Omental fat pad (tissue), 4 donors: ENCODE measurements around the gene TYRO3. TPM values are rescaled to one million over a fixed set of nuclear protein-coding genes. Genes with fewer than 3 reads are reported as not detected.

Source experiments
- ATAC-seq: fragments of 150-250 bp; one replicate; pipeline ENCODE4 v1.9.1; 2016; ENCODE audit warnings: mild to moderate bottlenecking, moderate library complexity; ENCODE audit not compliant: low FRiP score
- DNase-seq: peaks from one replicate; pipeline ENCODE4 v3.0.0-alpha.2; 2019; ENCODE audit warnings: low spot score
- CTCF ChIP-seq, 3 donors: fragments of 450-650 bp; IDR thresholded peaks; one replicate each; pipeline ENCODE4 v1.5.1; 2016 to 2017; ENCODE audit warnings: antibody characterized with exemption in 3 of 3, mild to moderate bottlenecking in 3 of 3, moderate library complexity in 2 of 3
- total RNA-seq, 4 donors: library from RNA; depleted of rRNA; stranded (reverse); fragments of >200 nt; gene quantifications; one replicate each; pipeline ENCODE4 v1.1.0, GENCODE V29; 2016

The TYRO3 gene
- total RNA-seq, result 10 to 100 TPM; 13.4 to 59.9 (median 40.6) TPM

DNA sequence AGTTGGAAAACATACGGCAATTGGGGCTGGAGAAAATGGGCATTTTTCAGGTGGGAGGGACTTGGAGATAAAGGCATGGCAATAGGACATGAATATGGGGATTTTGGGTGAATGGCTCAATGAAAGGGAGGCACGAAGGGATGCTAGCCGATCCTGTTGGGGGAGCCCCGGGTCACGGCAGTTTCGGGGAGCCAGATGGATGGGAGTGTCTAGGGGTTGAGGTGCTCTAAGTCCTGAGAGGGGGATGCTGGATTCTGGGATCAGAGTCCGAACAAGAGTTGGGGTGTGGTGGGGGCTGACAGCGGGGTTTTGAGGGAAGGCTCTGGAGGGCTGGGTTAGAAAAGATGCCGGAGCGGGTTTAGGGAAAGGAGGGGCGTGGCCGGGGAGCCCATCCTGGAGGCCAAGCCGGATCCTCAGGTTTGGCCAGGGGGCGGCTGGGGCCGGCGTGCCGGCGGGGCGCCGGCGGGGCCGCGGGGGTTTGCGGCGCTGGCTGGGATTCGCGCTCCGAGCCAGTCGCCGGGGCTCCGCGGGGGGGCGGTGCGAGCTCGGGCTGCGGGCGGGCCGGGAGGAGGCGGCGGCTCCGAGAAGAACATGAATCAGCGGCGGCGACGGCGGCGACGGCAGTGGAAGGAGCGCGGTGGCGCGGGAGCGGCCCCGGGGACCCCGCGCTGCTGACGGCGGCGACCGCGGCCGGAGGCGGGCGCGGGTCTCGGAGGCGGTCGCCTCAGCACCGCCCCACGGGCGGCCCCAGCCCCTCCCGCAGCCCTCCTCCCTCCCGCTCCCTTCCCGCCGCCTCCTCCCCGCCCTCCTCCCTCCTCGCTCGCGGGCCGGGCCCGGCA is at the start of gene TYRO3:
Gene TYRO3, plus strand, starts transcription at position 813 of the 839 bp plus-strand sequence. CDS start 46 bp downstream, outside the sequence.
- TF ChIP-seq CTCF (IDR thresholded peaks at IDR 0.05), result no peak
- DNase-seq (peak; percentile 40), ATAC-seq (peak; percentile 60)

DNA sequence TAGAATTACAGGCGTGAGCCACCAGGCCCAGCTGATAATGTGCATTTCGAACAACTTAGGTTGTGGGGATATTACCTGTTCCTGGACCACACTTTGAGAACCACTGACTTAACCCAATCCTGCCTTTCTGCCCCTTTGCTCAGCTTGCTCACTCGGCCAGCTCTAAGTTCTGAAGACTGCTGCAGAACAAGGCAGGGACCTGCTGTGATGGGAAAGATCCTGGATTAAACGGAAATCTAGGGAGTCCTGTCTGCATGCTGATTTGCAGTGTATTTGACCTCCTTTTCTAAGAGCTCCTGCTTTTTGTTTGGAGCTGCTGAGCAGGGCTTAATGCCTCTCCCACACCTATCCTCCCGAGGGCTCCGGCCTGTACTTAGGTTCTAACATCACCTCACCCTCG is 48.3 kb upstream of the TYRO3 start:
- DNase-seq (no peak), ATAC-seq (no peak)
- TF ChIP-seq CTCF (IDR thresholded peaks at IDR 0.05), result no peak

- no peak for TF ChIP-seq CTCF (IDR thresholded peaks at IDR 0.05)
- no peak for DNase-seq
- peak; percentile 15 for ATAC-seq
Measured at GRCh38 chr15:41511331-41511898, 47.6 kb upstream of the TYRO3 start.

GRCh38 chr15:41511899-41512369 is 47.1 kb upstream of the TYRO3 start:
- ATAC-seq, result peak; percentile 18
- TF ChIP-seq CTCF (IDR thresholded peaks at IDR 0.05), result no peak
- no peak for DNase-seq

GRCh38 chr15:41512512-41512939 is 46.5 kb upstream of the TYRO3 start:
- ATAC-seq, result no peak
- TF ChIP-seq CTCF (IDR thresholded peaks at IDR 0.05), result no peak
- DNase-seq, result no peak

DNA sequence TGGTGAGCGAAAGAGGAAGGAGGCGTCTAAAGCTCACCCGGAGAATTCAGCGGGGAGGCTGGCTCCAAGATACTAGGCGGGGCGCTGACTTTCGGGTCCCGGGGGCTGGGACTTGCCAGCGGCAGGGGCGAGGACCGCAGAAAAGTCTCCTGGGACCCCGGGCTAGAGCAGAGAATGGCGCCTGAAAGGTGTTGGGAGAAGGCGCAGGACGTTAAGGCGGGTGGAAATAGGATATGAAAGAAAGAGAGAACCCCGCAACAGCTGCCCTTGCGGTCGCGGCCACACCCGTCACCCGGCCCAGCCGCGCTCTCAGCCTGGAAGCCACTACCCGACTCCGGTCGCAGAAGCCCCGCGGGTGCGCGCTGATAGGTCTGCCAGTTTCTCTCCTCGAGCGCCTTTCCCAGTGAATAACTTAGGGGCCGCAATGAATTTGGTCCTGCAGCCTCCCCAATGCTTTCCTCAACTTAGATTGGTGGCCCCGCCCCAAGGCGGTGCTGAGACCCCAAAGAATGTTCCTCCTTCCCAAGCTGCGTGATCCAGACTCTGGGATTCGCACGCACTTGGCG is 46.0 kb upstream of the TYRO3 start:
- DNase-seq, result no peak
- no peak for ATAC-seq
- TF ChIP-seq CTCF (IDR thresholded peaks at IDR 0.05), result no peak
